Loucy (cell line): ENCODE data around the gene SCAMP4.

ENCODE experiments used
- H2AFZ ChIP-seq: fragments of 200-600 bp; sonication (generic); 2 replicates; pipeline ENCODE4 v1.6.0; 2016; ENCODE audit warnings: antibody characterized with exemption, mild to moderate bottlenecking, low read length, moderate library complexity
- H3F3A ChIP-seq: fragments of 200-600 bp; 2 replicates; pipeline ENCODE4 v1.6.0; 2016; ENCODE audit warnings: antibody characterized with exemption, low read depth, mild to moderate bottlenecking
- H3K27me3 ChIP-seq: fragments of 200-600 bp; sonication (generic); 2 replicates; pipeline ENCODE4 v1.6.1; 2014; ENCODE audit warnings: low read length, mild to moderate bottlenecking; ENCODE audit not compliant: insufficient read depth, poor library complexity, severe bottlenecking
- H3K36me3 ChIP-seq: fragments of 200-600 bp; sonication (generic); 2 replicates; pipeline ENCODE4 v1.6.1; 2016; ENCODE audit warnings: low read length; ENCODE audit not compliant: insufficient read depth
- H3K4me1 ChIP-seq: fragments of 200-600 bp; sonication (generic); 2 replicates; pipeline ENCODE4 v1.5.1; 2014; ENCODE audit warnings: low read length, mild to moderate bottlenecking; ENCODE audit not compliant: insufficient read depth, poor library complexity, severe bottlenecking
- H3K4me2 ChIP-seq: fragments of 200-600 bp; sonication (generic); 2 replicates; pipeline ENCODE4 v1.6.0; 2014; ENCODE audit warnings: antibody characterized with exemption, low read length, low read depth, mild to moderate bottlenecking; ENCODE audit not compliant: poor library complexity, severe bottlenecking
- H3K4me3 ChIP-seq: fragments of 200-600 bp; sonication (generic); 2 replicates; pipeline ENCODE4 v1.5.1; 2014; ENCODE audit warnings: low read length, mild to moderate bottlenecking, mixed read lengths; ENCODE audit not compliant: poor library complexity, severe bottlenecking
- H3K79me2 ChIP-seq: fragments of 200-600 bp; sonication (generic); 2 replicates; pipeline ENCODE4 v1.6.1; 2014; ENCODE audit warnings: low read length; ENCODE audit not compliant: insufficient read depth
- H3K9ac ChIP-seq: fragments of 200-600 bp; sonication (generic); 2 replicates; pipeline ENCODE4 v1.6.0; 2014; ENCODE audit warnings: mild to moderate bottlenecking, low read depth, low read length, moderate library complexity; ENCODE audit not compliant: poor library complexity, severe bottlenecking
- H3K9me2 ChIP-seq: fragments of 200-600 bp; sonication (generic); replicated peaks from 2 replicates; pipeline ENCODE4 v1.6.1; 2016; ENCODE audit warnings: low read depth, low read length, mixed read lengths
- H3K9me3 ChIP-seq: fragments of 200-600 bp; sonication (generic); 2 replicates; pipeline ENCODE4 v1.6.1; 2014; ENCODE audit warnings: mild to moderate bottlenecking, antibody characterized with exemption, low read length, low read depth; ENCODE audit not compliant: insufficient read depth
- H4K20me1 ChIP-seq: fragments of 200-600 bp; sonication (generic); 2 replicates; pipeline ENCODE4 v1.6.0; 2014; ENCODE audit warnings: antibody characterized with exemption, low read length, mild to moderate bottlenecking; ENCODE audit not compliant: insufficient read depth, poor library complexity, severe bottlenecking
- EZH2phosphoT487 ChIP-seq: fragments of 200-600 bp; IDR thresholded peaks from 2 replicates; pipeline ENCODE4 v1.6.1; 2018; ENCODE audit warnings: antibody characterized with exemption, mild to moderate bottlenecking, moderate library complexity, borderline replicate concordance
- TF ChIP-seq, protein P1 (sequence below): fragments of 200-600 bp; sonication (generic); conservative IDR thresholded peaks from 2 replicates; pipeline ENCODE4 v1.5.1; 2014; ENCODE audit warnings: mild to moderate bottlenecking, antibody characterized with exemption, low read length

Gene SCAMP4

GRCh38 chr19:1882786-1883692 lies 22.2 kb upstream of the SCAMP4 start:
- H3K4me2 ChIP-seq: peak overlapping the region; percentile 84
- peaks cover 32% of the 10 kb centered on the region for H3K4me1 ChIP-seq
- H3K79me2 ChIP-seq: peaks cover 48% of the 10 kb centered on the region
- peak overlapping the region; percentile 85 for H3K9ac ChIP-seq
- H3K4me3 ChIP-seq: peak overlapping the region; percentile 97
- TF ChIP-seq, protein P1, sequence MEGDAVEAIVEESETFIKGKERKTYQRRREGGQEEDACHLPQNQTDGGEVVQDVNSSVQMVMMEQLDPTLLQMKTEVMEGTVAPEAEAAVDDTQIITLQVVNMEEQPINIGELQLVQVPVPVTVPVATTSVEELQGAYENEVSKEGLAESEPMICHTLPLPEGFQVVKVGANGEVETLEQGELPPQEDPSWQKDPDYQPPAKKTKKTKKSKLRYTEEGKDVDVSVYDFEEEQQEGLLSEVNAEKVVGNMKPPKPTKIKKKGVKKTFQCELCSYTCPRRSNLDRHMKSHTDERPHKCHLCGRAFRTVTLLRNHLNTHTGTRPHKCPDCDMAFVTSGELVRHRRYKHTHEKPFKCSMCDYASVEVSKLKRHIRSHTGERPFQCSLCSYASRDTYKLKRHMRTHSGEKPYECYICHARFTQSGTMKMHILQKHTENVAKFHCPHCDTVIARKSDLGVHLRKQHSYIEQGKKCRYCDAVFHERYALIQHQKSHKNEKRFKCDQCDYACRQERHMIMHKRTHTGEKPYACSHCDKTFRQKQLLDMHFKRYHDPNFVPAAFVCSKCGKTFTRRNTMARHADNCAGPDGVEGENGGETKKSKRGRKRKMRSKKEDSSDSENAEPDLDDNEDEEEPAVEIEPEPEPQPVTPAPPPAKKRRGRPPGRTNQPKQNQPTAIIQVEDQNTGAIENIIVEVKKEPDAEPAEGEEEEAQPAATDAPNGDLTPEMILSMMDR: no peak
- no peak for TF ChIP-seq EZH2phosphoT487
- no peaks in the 10 kb centered on the region for H3K9me2 ChIP-seq
- H2AFZ ChIP-seq: no peak overlapping the region
- H3K9me3 ChIP-seq: no peaks in the 10 kb centered on the region
- H3K36me3 ChIP-seq: no peaks in the 10 kb centered on the region
- no peaks in the 10 kb centered on the region for H3K27me3 ChIP-seq
- H3F3A ChIP-seq: no peaks in the 10 kb centered on the region
- H4K20me1 ChIP-seq: peaks cover 38% of the 10 kb centered on the region

GRCh38 chr19:1883784-1884183 lies 21.4 kb upstream of the SCAMP4 start:
- no peaks in the 10 kb centered on the region for H3K9me2 ChIP-seq
- TF ChIP-seq EZH2phosphoT487: no peak
- TF ChIP-seq, protein P1: no peak

GRCh38 chr19:1884291-1884718 lies 20.9 kb upstream of the SCAMP4 start:
- peak overlapping the region; percentile 97 for H3K4me3 ChIP-seq
- TF ChIP-seq EZH2phosphoT487: no peak
- TF ChIP-seq, protein P1: no peak
- H3K9ac ChIP-seq: peak overlapping the region; percentile 85
- H3K4me1 ChIP-seq: peaks cover 32% of the 10 kb centered on the region
- H3K9me3 ChIP-seq: no peaks in the 10 kb centered on the region
- H4K20me1 ChIP-seq: peaks cover 38% of the 10 kb centered on the region
- no peaks in the 10 kb centered on the region for H3K9me2 ChIP-seq
- H2AFZ ChIP-seq: no peak overlapping the region
- peaks cover 48% of the 10 kb centered on the region for H3K79me2 ChIP-seq
- H3K4me2 ChIP-seq: peak overlapping the region; percentile 84
- H3F3A ChIP-seq: no peaks in the 10 kb centered on the region
- H3K36me3 ChIP-seq: no peaks in the 10 kb centered on the region
- no peaks in the 10 kb centered on the region for H3K27me3 ChIP-seq

More at GRCh38 chr19:1883784-1884183, 21.4 kb upstream of the SCAMP4 start:
- H3F3A ChIP-seq: no peaks in the 10 kb centered on the region
- peak overlapping the region; percentile 84 for H3K4me2 ChIP-seq
- H3K9me3 ChIP-seq: no peaks in the 10 kb centered on the region
- H3K4me3 ChIP-seq: peak overlapping the region; percentile 97
- no peak overlapping the region for H2AFZ ChIP-seq
- H3K4me1 ChIP-seq: peaks cover 32% of the 10 kb centered on the region
- no peaks in the 10 kb centered on the region for H3K36me3 ChIP-seq
- peaks cover 48% of the 10 kb centered on the region for H3K79me2 ChIP-seq
- H4K20me1 ChIP-seq: peaks cover 38% of the 10 kb centered on the region
- H3K9ac ChIP-seq: peak overlapping the region; percentile 85
- H3K27me3 ChIP-seq: no peaks in the 10 kb centered on the region
